Thymus (tissue), 11 donors: ENCODE measurements around the gene KAT2B. TPM values are rescaled to one million over a fixed set of nuclear protein-coding genes. Genes with fewer than 3 reads are reported as not detected.
"Not testable (repeated sequence)": the region's sequence is repeated elsewhere in the genome, so short reads cannot be mapped to it uniquely, and the experiment has no call there.

Experiments used
- DNase-seq, 9 donors: peaks; one replicate each; pipeline ENCODE4 v3.0.0-alpha.2; 2013; ENCODE audit warnings: low spot score in 9 of 9, low read depth in 6 of 9, missing footprints in 1 of 9
- H3K27ac ChIP-seq, 2 donors: one replicate each; pipeline ENCODE4 v1.5.1; 2013; ENCODE audit warnings: control low read depth in 1 of 2, low read depth in 1 of 2, low read length in 1 of 2, mild to moderate bottlenecking in 1 of 2, moderate library complexity in 1 of 2
- H3K27me3 ChIP-seq, 2 donors: one replicate each; pipeline ENCODE4 v1.5.1; 2013; ENCODE audit warnings: low read length in 1 of 2; ENCODE audit not compliant: control insufficient read depth in 2 of 2, insufficient read depth in 1 of 2
- H3K36me3 ChIP-seq, 2 donors: one replicate each; pipeline ENCODE4 v1.5.1; 2013; ENCODE audit warnings: low read length in 1 of 2, mild to moderate bottlenecking in 1 of 2, moderate library complexity in 1 of 2; ENCODE audit not compliant: control insufficient read depth in 2 of 2, insufficient read depth in 2 of 2
- H3K4me1 ChIP-seq, 2 donors: one replicate each; pipeline ENCODE4 v1.5.1; 2013; ENCODE audit warnings: low read length in 2 of 2; ENCODE audit not compliant: control insufficient read depth in 2 of 2, insufficient read depth in 2 of 2
- H3K4me3 ChIP-seq, 2 donors: one replicate each; pipeline ENCODE4 v1.5.1; 2013; ENCODE audit warnings: low read length in 2 of 2, control low read depth in 1 of 2, mild to moderate bottlenecking in 1 of 2
- H3K9me3 ChIP-seq, 2 donors: one replicate each; pipeline ENCODE4 v1.5.1; 2013; ENCODE audit warnings: low read length in 1 of 2, mild to moderate bottlenecking in 1 of 2; ENCODE audit not compliant: control insufficient read depth in 2 of 2, insufficient read depth in 1 of 2
- WGBS: extraction: QIAGEN DNeasy Blood & Tissue Kit; methylation state at CpG from one replicate; pipeline ENCODE4 v1.1.7; 2013; 5-methylcytosine and 5-hydroxymethylcytosine counted together
- polyA plus RNA-seq: library from polyadenylated mRNA; stranded (reverse); fragments of 200-250 nt; gene quantifications from one replicate; pipeline ENCODE4 v1.2.3, GENCODE V29; 2013
- total RNA-seq: library from RNA; stranded (reverse); fragments of 120-200 nt; gene quantifications from one replicate; pipeline ENCODE4 v1.2.4, GENCODE V29; 2013
- donor health status: healthy.

Gene KAT2B
- total and polyA plus RNA-seq, 2 donors = 17.2 to 38.4 TPM

DNA sequence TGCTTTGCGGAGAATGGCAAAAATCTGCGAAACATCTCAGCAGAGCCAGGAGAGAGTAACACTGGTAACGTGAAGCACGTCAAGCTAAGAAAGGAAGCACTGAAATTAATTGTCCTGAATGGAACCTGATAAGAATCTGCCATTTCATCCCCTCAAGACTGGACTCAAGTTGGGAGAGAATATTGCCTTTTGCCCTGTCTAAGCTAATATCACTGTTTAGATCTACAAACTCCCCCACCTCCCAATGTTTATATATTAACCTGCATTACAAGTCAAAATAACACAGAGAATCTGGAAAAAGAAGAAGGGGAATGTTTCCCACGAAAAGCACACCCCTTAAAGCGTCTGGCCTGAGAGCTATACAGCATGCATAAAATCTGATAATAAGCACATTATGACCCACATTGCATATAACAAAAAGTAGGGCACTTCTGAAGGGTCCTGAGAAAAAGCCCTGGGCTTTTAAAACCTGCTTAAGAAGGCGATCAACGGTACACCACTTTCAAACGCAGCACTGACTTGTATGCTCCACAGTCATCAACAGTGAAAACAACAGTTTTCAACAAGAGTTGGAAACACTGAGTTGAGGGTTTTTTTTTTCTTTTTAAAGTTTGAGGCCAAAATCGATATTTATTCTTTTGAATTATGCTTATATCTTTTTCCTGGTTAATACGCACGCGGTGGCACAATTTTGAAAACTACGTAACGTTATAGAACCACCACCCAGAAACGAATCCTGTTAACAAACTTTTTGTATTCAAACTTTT is 1.4 kb upstream of the KAT2B start:
- DNase-seq = peak in 1 of 9 donors; percentile 62
- Histone ChIP-seq H3K9me3 (no peaks in the 10 kb centered on the region), H3K4me1 (peaks cover 31 to 36% of the 10 kb centered on the region in 2 donors), H3K4me3 (peak overlapping the region; percentile 77 to 94), H3K27me3 (no peaks in the 10 kb centered on the region), H3K27ac (peak overlapping the region; percentile 25 to 97), H3K36me3 (peaks cover 0 to 6% of the 10 kb centered on the region in 2 donors)
- 10% methylated on average over 16 of the region's 16 CpGs for WGBS

DNA sequence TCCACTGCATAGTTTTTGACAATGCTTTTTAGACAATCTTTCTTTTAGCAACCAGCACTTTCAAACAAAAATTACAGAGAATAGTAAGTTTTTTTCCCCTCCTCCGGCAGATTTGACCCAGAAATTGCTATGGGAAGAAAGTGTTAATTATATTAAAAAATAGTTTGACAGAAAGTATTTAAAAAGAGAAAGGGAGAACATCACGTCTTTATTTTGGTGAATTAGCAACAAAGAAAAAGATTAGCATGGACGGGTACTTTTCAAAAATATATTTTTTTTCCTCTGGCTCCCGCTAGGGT is 831 bp upstream of the KAT2B start:
- Histone ChIP-seq H3K27ac (peak overlapping the region; percentile 97), H3K27me3 (no peaks in the 10 kb centered on the region), H3K9me3 (no peaks in the 10 kb centered on the region), H3K4me1 (peaks cover 35 to 41% of the 10 kb centered on the region in 2 donors), H3K36me3 (peaks cover 0 to 6% of the 10 kb centered on the region in 2 donors), H3K4me3 (peak overlapping the region; percentile 77 to 94)
- DNase-seq = no peak
- 1% methylated on average over 4 of the region's 4 CpGs for WGBS

DNA sequence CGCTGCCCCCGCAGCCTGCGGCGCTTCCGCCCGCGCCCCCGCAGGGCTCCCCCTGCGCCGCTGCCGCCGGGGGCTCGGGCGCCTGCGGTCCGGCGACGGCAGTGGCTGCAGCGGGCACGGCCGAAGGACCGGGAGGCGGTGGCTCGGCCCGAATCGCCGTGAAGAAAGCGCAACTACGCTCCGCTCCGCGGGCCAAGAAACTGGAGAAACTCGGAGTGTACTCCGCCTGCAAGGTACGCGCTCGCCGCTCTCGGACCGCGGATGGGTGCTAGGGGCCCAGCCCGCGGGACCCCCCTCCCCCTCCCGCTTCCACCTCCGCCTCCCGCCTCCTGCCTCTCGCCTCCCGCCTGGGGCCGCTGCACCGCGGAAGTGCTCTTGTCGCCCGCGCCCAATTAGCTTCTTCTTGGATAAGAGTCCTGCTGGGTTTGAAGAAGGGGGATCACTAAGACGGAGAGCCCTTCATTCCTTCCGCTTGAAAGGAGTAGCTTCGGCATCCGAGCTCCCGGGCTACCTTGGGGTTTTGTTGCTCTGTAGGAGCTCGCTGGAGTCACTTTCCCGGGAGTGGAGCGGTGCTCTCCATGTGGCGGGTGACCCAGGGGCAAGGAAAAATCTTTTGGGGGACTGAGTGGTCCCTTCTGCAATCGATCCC is 426 bp downstream of the KAT2B start:
- WGBS = under 1% methylated on average over 64 of the region's 64 CpGs
- H3K27ac ChIP-seq = peak overlapping the region; percentile 92 to 97
- peaks cover 38 to 43% of the 10 kb centered on the region in 2 donors for H3K4me1 ChIP-seq
- H3K36me3 ChIP-seq = peaks cover 0 to 6% of the 10 kb centered on the region in 2 donors
- no peaks in the 10 kb centered on the region for H3K27me3 ChIP-seq
- peak in 7 of 9 donors; percentile 58 to 83 (median 67) for DNase-seq
- H3K4me3 ChIP-seq = peak overlapping the region; percentile 84 to 94
- H3K9me3 ChIP-seq = no peaks in the 10 kb centered on the region

DNA sequence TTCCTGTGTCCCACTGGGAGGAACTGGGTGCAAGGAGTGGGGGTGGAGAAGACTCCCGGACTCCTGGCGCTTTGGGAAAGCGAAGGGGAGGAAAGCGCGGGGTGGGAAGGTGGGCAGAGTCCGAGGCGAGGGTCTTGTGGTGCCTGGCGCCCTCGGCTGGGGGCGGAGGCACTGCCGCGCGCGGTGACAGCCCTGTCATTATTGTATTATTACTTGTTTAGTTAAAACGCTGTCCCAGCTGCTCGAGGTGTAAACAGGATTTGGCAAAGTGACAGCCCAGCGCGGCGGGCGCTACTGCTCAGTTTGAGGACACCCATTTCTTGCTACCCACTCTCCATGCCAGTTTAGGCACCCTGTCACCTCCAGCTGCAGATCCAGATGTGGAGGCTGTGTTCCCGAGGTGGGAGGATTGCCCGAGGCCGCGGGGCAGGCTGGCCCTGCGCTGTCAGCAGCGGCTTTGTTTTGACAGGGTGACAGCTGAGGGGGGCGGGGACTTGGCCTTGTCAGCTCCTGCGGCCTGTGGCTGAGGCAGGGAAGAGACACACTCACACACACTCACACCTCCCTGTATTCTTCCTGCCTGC is 1.0 kb downstream of the KAT2B start:
- peak overlapping the region; percentile 92 to 97 for H3K27ac ChIP-seq
- peak in 7 of 9 donors; percentile 66 to 87 (median 69) for DNase-seq
- no peaks in the 10 kb centered on the region for H3K9me3 ChIP-seq
- H3K4me1 ChIP-seq = peaks cover 42 to 44% of the 10 kb centered on the region in 2 donors
- H3K27me3 ChIP-seq = no peaks in the 10 kb centered on the region
- peak overlapping the region; percentile 84 to 94 for H3K4me3 ChIP-seq
- WGBS = under 1% methylated on average over 28 of the region's 28 CpGs
- H3K36me3 ChIP-seq = peaks cover 0 to 6% of the 10 kb centered on the region in 2 donors

DNA sequence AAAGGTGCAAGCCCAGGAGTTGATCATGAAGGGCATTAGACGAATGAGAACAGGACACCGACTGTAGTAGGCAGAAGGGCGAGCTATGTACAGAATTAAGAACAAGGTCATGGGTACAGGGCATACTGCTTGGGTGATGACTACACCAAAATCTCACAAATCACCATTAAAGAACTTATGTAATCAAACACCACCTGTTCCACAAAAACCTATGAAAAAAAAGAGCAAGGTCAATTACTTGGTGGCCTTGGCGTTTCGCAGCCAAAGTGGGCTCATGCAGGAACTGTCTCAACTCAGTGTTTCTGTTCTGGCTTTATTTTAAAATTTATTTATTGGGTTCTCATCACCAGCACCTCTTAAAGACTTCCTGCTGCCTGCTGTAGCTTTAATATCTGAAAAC is 2.1 kb downstream of the KAT2B start:
- Histone ChIP-seq H3K9me3 (no peaks in the 10 kb centered on the region), H3K4me1 (peaks cover 47 to 48% of the 10 kb centered on the region in 2 donors), H3K27me3 (no peaks in the 10 kb centered on the region), H3K4me3 (peak overlapping the region in 1 of 2 donors; percentile 94), H3K27ac (peak overlapping the region in 1 of 2 donors; percentile 64), H3K36me3 (peaks cover 0 to 9% of the 10 kb centered on the region in 2 donors)
- 95% methylated on average over 5 of the region's 5 CpGs for WGBS
- DNase-seq = no peak

DNA sequence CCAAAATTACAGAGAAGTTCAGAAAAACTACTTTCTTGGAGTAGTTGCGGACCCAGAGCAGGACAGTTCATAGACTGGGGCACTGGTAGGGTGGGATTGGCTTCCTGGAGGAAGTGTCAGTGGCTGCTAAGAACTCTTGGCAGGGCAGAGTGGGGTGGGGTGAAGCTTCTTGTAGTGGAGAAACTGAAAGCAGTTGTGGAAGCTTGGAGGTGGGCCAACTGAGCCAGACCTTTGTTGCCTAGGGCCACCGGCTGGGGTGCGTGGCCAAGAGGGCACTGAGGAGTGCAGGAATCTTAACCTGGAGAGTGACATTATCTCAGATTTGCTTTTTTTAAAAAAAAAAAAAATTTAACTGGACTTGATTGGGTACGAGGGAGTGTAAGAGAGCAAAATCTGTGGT is 3.1 kb downstream of the KAT2B start:
- no peaks in the 10 kb centered on the region for H3K27me3 ChIP-seq
- peak overlapping the region; percentile 8 to 43 for H3K4me3 ChIP-seq
- peaks cover 0 to 10% of the 10 kb centered on the region in 2 donors for H3K36me3 ChIP-seq
- H3K27ac ChIP-seq = peak overlapping the region; percentile 75 to 91
- H3K9me3 ChIP-seq = no peaks in the 10 kb centered on the region
- peak in 2 of 9 donors; percentile 45 to 70 for DNase-seq
- 18% methylated on average over 4 of the region's 4 CpGs for whole genome bisulfite sequencing
- peaks cover 48% of the 10 kb centered on the region in 2 donors for H3K4me1 ChIP-seq

DNA sequence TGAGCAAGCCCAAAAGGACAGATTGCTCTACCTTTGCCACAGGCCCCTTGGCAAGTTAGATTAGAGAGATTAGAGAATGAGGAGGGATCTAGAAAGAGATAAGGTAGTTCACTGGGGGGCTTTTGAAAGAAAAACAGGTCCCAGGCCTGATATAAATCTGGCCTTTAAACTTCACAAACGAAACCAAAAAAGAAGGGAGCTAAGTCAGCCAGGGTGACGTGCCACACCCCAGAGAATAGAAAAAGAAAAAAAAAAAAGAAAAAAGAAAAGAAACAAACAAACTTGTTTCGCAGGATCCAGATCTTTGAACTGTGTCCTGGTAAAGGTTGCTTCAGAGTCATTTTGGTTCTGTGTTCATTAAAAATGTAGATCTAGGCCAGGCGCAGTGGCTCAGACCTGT is 3.6 kb downstream of the KAT2B start:
- peak overlapping the region; percentile 75 to 91 for H3K27ac ChIP-seq
- no peaks in the 10 kb centered on the region for H3K27me3 ChIP-seq
- H3K9me3 ChIP-seq = no peaks in the 10 kb centered on the region
- H3K4me1 ChIP-seq = peaks cover 45 to 46% of the 10 kb centered on the region in 2 donors
- 36% methylated on average over 4 of the region's 4 CpGs for WGBS
- H3K36me3 ChIP-seq = peaks cover 0 to 10% of the 10 kb centered on the region in 2 donors
- DNase-seq = peak in 1 of 9 donors; percentile 43
- peak overlapping the region; percentile 1 to 43 for H3K4me3 ChIP-seq

DNA sequence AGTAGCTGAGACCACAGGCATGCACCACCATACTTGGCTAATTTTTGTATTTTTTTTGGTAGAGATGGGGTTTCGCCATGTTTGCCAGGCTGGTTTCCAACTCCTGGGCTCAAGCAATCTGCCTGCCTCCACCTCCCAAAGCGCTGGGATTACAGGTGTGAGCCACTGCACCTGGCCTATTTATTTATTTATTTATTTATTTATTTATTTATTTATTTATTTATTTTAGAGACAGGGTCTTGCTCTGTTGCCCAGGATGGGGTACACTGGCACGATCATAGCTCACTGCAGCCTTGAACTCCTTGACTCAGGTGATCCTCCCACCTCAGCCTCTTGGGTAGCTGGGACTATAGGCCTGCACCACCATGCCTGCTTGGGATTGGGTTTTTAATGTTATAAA is 4.9 kb downstream of the KAT2B start:
- H3K4me1 ChIP-seq = peaks cover 45% of the 10 kb centered on the region in 2 donors
- not testable (repeated sequence) for H3K4me3 ChIP-seq, DNase-seq, H3K27me3 ChIP-seq, H3K27ac ChIP-seq, H3K9me3 ChIP-seq
- H3K36me3 ChIP-seq = peaks cover 0 to 10% of the 10 kb centered on the region in 2 donors
- WGBS = 98% methylated on average over 3 of the region's 3 CpGs

DNA sequence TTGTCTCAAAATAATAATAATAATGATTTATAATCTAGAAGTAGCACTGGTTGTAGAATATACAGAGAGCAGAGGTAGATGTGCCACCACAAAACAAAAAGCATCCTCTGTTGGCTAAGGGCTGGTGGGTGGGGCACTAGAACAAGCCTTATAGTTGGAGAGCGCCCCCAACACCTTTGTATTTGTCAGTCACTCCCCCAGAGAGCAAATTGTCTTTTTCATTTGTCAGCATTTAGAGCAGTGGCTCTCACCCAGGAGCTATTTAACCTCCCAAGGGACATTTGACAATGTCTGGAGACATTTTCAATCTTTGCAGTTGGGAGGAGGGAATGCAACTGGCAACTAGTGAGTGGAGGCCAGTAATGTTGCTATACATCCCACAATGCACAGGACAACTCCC is 6.3 kb downstream of the KAT2B start:
- Histone ChIP-seq H3K4me1 (peaks cover 43 to 48% of the 10 kb centered on the region in 2 donors), H3K27me3 (no peaks in the 10 kb centered on the region), H3K27ac (no peak overlapping the region), H3K4me3 (no peak overlapping the region), H3K36me3 (peaks cover 0 to 7% of the 10 kb centered on the region in 2 donors), H3K9me3 (no peaks in the 10 kb centered on the region)
- WGBS = 100% methylated on average over 1 of the region's 1 CpG
- no peak for DNase-seq
